Immature natural killer cell (primary cell): Measurements from ENCODE around the gene DCP2. TPM values are rescaled to one million over a fixed set of nuclear protein-coding genes. Genes with fewer than 3 reads are reported as not detected.
A peak's percentile ranks its signal among the peaks of the same experiment; 100 is the strongest.
"Not testable (repeated sequence)": the region's sequence is repeated elsewhere in the genome, so short reads cannot be mapped to it uniquely, and the experiment has no call there.

ENCODE experiments used
- DNase-seq, 3 donors: peaks; one replicate each; pipeline ENCODE4 v3.0.0; 2022; ENCODE audit warnings: mixed read lengths in 1 of 3
- H3K27ac Mint-ChIP-seq, 6 donors: one replicate each; pipeline ENCODE4 v1.8.0; 2020; ENCODE audit warnings: mixed read lengths in 6 of 6, mild to moderate bottlenecking in 5 of 6, inconsistent platforms in 4 of 6, moderate library complexity in 3 of 6
- H3K27me3 Mint-ChIP-seq, 3 donors: one replicate each; pipeline ENCODE4 v1.8.0; 2020 to 2021; ENCODE audit warnings: low read depth in 3 of 3, mild to moderate bottlenecking in 3 of 3, mixed read lengths in 3 of 3, moderate library complexity in 3 of 3, inconsistent platforms in 1 of 3
- H3K36me3 Mint-ChIP-seq, 3 donors: one replicate each; pipeline ENCODE4 v1.8.0; 2020; ENCODE audit warnings: mixed read lengths in 3 of 3, inconsistent platforms in 2 of 3, mild to moderate bottlenecking in 2 of 3
- H3K4me1 Mint-ChIP-seq, 2 donors: one replicate each; pipeline ENCODE4 v1.8.0; 2020; ENCODE audit warnings: inconsistent platforms in 2 of 2, mild to moderate bottlenecking in 2 of 2, mixed read lengths in 2 of 2, moderate library complexity in 1 of 2
- H3K4me3 Mint-ChIP-seq, 5 donors: one replicate each; pipeline ENCODE4 v1.8.0; 2020; ENCODE audit warnings: mild to moderate bottlenecking in 5 of 5, mixed read lengths in 5 of 5, inconsistent platforms in 3 of 5, moderate library complexity in 3 of 5
- H3K9me3 Mint-ChIP-seq, 6 donors: one replicate each; pipeline ENCODE4 v1.8.0; 2020; ENCODE audit warnings: mild to moderate bottlenecking in 6 of 6, mixed read lengths in 6 of 6, inconsistent platforms in 4 of 6, moderate library complexity in 3 of 6
- polyA plus RNA-seq, 3 donors: library from polyadenylated mRNA; unstranded; fragments of 300-500 nt; fragmentation: Illumina TruSeq; gene quantifications; one replicate each; pipeline ENCODE4 v1.2.3, GENCODE V29; 2021

DCP2 gene
- polyA plus RNA-seq, 3 donors from 2014 or later = 31.6 to 70.6 (median 35.9) TPM

GRCh38 chr5:112957036-112957808 lies 19.4 kb upstream of the DCP2 start:
- Mint-ChIP-seq H3K4me1 (no peaks in the 10 kb centered on the region), H3K27ac (no peak overlapping the region), H3K9me3 (no peaks in the 10 kb centered on the region), H3K27me3 (peaks cover 0 to 6% (median 0%) of the 10 kb centered on the region in 3 donors), H3K4me3 (no peak overlapping the region), H3K36me3 (no peaks in the 10 kb centered on the region)
- DNase-seq = no peak

GRCh38 chr5:112958093-112959088 lies 18.2 kb upstream of the DCP2 start:
- no peak for DNase-seq
- peak overlapping the region in 1 of 6 donors; percentile 3 for H3K27ac Mint-ChIP-seq
- peaks cover 1 to 7% (median 2%) of the 10 kb centered on the region in 3 donors for H3K27me3 Mint-ChIP-seq
- H3K36me3 Mint-ChIP-seq = no peaks in the 10 kb centered on the region
- H3K4me3 Mint-ChIP-seq = no peak overlapping the region
- H3K4me1 Mint-ChIP-seq = no peaks in the 10 kb centered on the region
- no peaks in the 10 kb centered on the region for H3K9me3 Mint-ChIP-seq

DNA sequence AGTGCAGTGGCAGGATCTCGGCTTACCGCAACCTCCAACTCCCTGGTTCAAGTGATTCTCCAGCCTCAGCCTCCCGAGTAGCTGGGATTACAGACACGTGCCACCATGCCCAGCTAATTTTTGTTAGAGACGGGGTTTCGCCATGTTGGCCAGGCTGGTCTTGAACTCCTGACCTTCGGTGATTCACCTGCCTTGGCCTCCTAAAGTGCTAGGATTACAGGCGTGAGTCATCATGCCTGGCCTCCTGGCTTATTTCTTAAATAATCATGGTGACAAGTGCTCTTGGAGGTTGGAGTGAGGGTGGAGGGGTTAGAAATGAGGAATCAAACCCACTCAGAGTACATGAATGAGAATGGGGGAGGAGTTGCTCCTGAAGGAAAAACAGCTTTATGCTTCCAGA lies 16.7 kb upstream of the DCP2 start:
- not testable (repeated sequence) for H3K27ac Mint-ChIP-seq, H3K36me3 Mint-ChIP-seq, H3K27me3 Mint-ChIP-seq, H3K9me3 Mint-ChIP-seq, H3K4me3 Mint-ChIP-seq, DNase-seq, H3K4me1 Mint-ChIP-seq

GRCh38 chr5:112960315-112960714 lies 16.3 kb upstream of the DCP2 start:
- Mint-ChIP-seq H3K36me3 (no peaks in the 10 kb centered on the region), H3K27me3 (peaks cover 1 to 6% (median 2%) of the 10 kb centered on the region in 3 donors), H3K4me3 (no peak overlapping the region), H3K9me3 (no peaks in the 10 kb centered on the region), H3K27ac (peak overlapping the region in 1 of 6 donors; percentile 37), H3K4me1 (no peaks in the 10 kb centered on the region)
- no peak for DNase-seq

DNA sequence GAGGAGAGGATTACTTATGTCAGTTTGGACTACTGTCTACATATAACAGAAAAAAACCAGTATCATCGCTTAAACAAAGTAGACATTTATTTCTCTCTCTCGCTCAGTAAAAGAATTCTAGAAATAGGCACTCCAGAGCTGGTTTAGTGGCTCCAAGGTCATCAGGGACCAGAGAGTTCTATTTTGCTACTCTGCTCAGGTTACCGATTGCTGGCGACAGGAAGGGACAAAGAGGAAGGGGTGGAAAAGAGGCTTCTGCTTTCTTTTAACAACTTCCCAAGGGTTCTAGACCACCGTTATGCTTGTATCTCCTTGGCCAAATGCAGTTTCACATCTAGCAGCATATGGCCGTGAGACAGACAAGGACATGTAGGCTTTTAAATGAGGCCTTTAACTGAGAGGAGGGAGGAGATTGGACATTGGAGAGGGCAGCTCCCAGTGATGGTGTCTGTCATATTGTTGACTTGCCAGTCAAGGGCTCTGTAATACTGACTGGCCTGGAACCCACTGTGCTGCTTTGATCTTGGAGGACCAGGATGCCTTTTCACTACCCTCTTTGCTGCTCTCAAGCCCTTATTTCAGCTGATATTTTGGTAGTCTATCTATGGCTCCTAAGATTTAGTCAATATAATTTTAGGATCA lies 15.6 kb upstream of the DCP2 start:
- DNase-seq = no peak
- Mint-ChIP-seq H3K36me3 (no peaks in the 10 kb centered on the region), H3K4me3 (no peak overlapping the region), H3K9me3 (no peaks in the 10 kb centered on the region), H3K27ac (peak overlapping the region in 2 of 6 donors; percentile 34 to 37), H3K27me3 (peaks cover 1 to 6% (median 2%) of the 10 kb centered on the region in 3 donors), H3K4me1 (no peaks in the 10 kb centered on the region)

GRCh38 chr5:112963374-112963733 lies 13.2 kb upstream of the DCP2 start:
- not testable (repeated sequence) for H3K4me1 Mint-ChIP-seq, H3K4me3 Mint-ChIP-seq, H3K27me3 Mint-ChIP-seq, H3K9me3 Mint-ChIP-seq, H3K27ac Mint-ChIP-seq, H3K36me3 Mint-ChIP-seq, DNase-seq

GRCh38 chr5:112965733-112966306 lies 10.8 kb upstream of the DCP2 start:
- no peaks in the 10 kb centered on the region for H3K36me3 Mint-ChIP-seq
- no peaks in the 10 kb centered on the region for H3K4me1 Mint-ChIP-seq
- H3K27ac Mint-ChIP-seq = no peak overlapping the region
- H3K9me3 Mint-ChIP-seq = peaks cover 0 to 3% (median 0%) of the 10 kb centered on the region in 6 donors
- no peak overlapping the region for H3K4me3 Mint-ChIP-seq
- DNase-seq = no peak
- H3K27me3 Mint-ChIP-seq = peaks cover 1 to 7% (median 2%) of the 10 kb centered on the region in 3 donors

DNA sequence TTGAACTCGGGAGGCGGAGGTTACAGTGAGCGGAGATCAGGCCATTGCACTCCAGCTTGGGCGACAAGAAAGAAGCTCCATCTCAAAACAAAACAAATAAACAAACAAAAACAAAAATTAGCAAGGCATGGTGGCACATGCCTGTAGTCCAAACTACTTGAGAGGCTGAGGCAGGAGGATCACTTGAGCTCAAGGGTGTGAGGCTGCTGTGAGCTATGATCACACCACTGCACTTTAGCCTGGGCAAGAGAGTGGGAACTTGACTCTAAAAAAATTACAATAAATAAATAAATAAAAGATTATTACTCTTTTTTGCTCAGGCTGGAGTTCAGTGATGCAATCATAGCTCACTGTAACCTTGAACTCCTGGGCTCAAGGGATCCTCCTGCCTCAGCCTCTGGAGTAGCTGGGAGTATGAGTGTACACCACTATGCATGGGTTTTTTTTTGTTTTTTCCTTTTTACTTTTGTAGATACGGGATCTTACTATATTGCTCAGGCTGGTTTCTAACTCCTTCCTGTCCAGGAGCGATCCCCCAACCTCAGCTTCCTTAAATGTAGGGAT lies 9.0 kb upstream of the DCP2 start:
- H3K27me3 Mint-ChIP-seq = peaks cover 1 to 7% (median 2%) of the 10 kb centered on the region in 3 donors
- H3K4me3 Mint-ChIP-seq = no peak overlapping the region
- no peak overlapping the region for H3K27ac Mint-ChIP-seq
- DNase-seq = no peak
- H3K4me1 Mint-ChIP-seq = no peaks in the 10 kb centered on the region
- peaks cover 0 to 3% (median 0%) of the 10 kb centered on the region in 6 donors for H3K9me3 Mint-ChIP-seq
- H3K36me3 Mint-ChIP-seq = no peaks in the 10 kb centered on the region

DNA sequence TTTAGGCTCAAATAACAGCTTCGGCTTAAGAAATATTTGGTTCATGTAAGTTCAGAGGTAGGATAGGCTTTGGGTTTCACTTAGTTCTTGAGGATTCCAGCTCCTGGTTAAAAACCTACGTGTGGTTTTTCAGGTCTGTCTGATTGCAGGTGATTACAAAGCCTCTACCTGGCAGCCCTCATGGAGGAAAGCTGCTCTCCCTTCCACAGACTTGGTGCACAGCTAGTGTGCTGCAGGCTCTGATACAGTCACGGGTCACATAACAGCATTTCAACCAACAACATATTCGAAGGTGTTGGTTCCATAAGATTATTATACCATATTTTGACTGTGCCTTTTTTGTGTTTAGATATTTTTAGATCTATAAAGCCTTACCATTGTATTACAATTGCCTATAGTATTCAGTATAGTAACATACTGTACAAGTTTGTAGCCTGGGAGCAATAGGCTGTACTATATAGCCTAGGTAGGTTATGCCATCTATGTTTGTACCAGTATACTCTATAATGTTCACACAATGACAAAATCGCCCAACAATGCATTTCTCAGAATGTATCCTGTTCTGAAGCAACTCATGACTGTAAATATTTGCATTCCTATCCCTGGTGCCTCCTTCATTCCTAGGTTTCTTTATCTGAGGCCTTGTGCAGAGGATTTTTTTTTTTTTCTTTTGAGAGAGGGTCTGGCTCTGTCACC lies 8.0 kb upstream of the DCP2 start:
- no peak for DNase-seq
- Mint-ChIP-seq H3K27ac (no peak overlapping the region), H3K4me1 (no peaks in the 10 kb centered on the region), H3K4me3 (no peak overlapping the region), H3K27me3 (peaks cover 0 to 6% (median 0%) of the 10 kb centered on the region in 3 donors), H3K36me3 (no peaks in the 10 kb centered on the region), H3K9me3 (peaks cover 0 to 3% (median 0%) of the 10 kb centered on the region in 6 donors)

GRCh38 chr5:112971276-112971675 lies 5.3 kb upstream of the DCP2 start:
- Mint-ChIP-seq H3K4me3 (no peak overlapping the region), H3K4me1 (peaks cover 12% of the 10 kb centered on the region in 2 donors), H3K27ac (no peak overlapping the region), H3K9me3 (peaks cover 0 to 3% (median 0%) of the 10 kb centered on the region in 6 donors), H3K36me3 (no peaks in the 10 kb centered on the region), H3K27me3 (peaks cover 6 to 8% (median 6%) of the 10 kb centered on the region in 3 donors)
- DNase-seq = no peak

DNA sequence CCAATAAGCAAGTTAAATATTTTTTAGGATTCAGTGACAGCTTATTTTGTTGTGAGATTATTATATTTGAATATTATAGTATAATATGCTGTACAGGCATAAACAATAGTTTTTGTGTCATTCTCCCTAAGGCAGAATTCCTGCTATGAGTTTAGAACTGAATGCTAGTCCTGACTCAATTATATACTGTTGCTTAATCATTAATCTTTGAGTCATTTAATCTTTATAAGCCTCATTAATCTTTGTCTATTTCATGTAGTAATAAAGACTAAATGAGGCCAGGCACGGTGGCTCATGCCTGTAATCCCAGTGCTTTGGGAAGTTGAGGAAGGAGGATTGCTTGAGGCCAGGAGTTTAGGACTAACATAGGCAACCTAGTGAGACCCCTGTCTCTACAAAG lies 3.6 kb upstream of the DCP2 start:
- H3K9me3 Mint-ChIP-seq = no peaks in the 10 kb centered on the region
- peaks cover 21 to 22% of the 10 kb centered on the region in 2 donors for H3K4me1 Mint-ChIP-seq
- H3K27me3 Mint-ChIP-seq = peaks cover 4 to 17% (median 15%) of the 10 kb centered on the region in 3 donors
- H3K36me3 Mint-ChIP-seq = no peaks in the 10 kb centered on the region
- no peak overlapping the region for H3K27ac Mint-ChIP-seq
- H3K4me3 Mint-ChIP-seq = no peak overlapping the region
- no peak for DNase-seq

GRCh38 chr5:112973904-112974303 lies 2.7 kb upstream of the DCP2 start:
- Mint-ChIP-seq H3K4me3 (no peak overlapping the region), H3K27ac (no peak overlapping the region), H3K9me3 (no peaks in the 10 kb centered on the region), H3K36me3 (no peaks in the 10 kb centered on the region), H3K27me3 (peaks cover 4 to 17% (median 15%) of the 10 kb centered on the region in 3 donors), H3K4me1 (peaks cover 29 to 31% of the 10 kb centered on the region in 2 donors)
- DNase-seq = no peak

GRCh38 chr5:112974901-112975300 lies 1.7 kb upstream of the DCP2 start:
- Mint-ChIP-seq H3K27ac (peak overlapping the region in 3 of 6 donors; percentile 2 to 98 (median 92)), H3K27me3 (peaks cover 4 to 17% (median 17%) of the 10 kb centered on the region in 3 donors), H3K9me3 (no peaks in the 10 kb centered on the region), H3K4me1 (peaks cover 37 to 41% of the 10 kb centered on the region in 2 donors), H3K4me3 (peak overlapping the region in 2 of 5 donors; percentile 94 to 99), H3K36me3 (no peaks in the 10 kb centered on the region)
- no peak for DNase-seq
